Peyer's patch (tissue), 4 donors: Measurements from ENCODE around the gene KISS1R. TPM values are rescaled to one million over a fixed set of nuclear protein-coding genes. Genes with fewer than 3 reads are reported as not detected.
A peak's percentile ranks its signal among the peaks of the same experiment; 100 is the strongest.

Experiments used
- DNase-seq, 3 donors: peaks; one replicate each; pipeline ENCODE4 v3.0.0-alpha.2; 2017 to 2019
- H3K27ac ChIP-seq, 4 donors: fragments of 200-600 bp; sonication (generic); one replicate each; pipeline ENCODE4 v1.5.1; 2016 to 2019
- H3K27me3 ChIP-seq, 2 donors: fragments of 200-600 bp; sonication (generic); one replicate each; pipeline ENCODE4 v1.5.1; 2019
- H3K36me3 ChIP-seq, 3 donors: fragments of 200-600 bp; sonication (generic); one replicate each; pipeline ENCODE4 v1.5.1; 2016 to 2019
- H3K4me1 ChIP-seq, 4 donors: fragments of 200-600 bp; sonication (generic); one replicate each; pipeline ENCODE4 v1.5.1; 2016 to 2019
- H3K4me3 ChIP-seq, 4 donors: fragments of 200-600 bp; sonication (generic); 1 replicate in 3 of 4; 2 replicates in 1 of 4; pipeline ENCODE4 v1.5.1; 2016 to 2019; ENCODE audit warnings: mild to moderate bottlenecking in 1 of 4
- H3K9me3 ChIP-seq, 4 donors: fragments of 200-600 bp; sonication (generic); one replicate each; pipeline ENCODE4 v1.5.1; 2016 to 2019; ENCODE audit warnings: mild to moderate bottlenecking in 1 of 4
- CTCF ChIP-seq, 6 experiments: fragments of 450-650 bp in 4 of 6; fragments of 200-600 bp in 2 of 6; sonication (generic) in 1 of 6; IDR thresholded peaks; one replicate each; pipeline ENCODE4 v1.5.1; 2017 to 2019; ENCODE audit warnings: antibody characterized with exemption in 6 of 6, mild to moderate bottlenecking in 3 of 6, moderate library complexity in 1 of 6
- POLR2A ChIP-seq, 2 donors: fragments of 450-650 bp; IDR thresholded peaks; one replicate each; pipeline ENCODE4 v1.5.1; 2017; ENCODE audit warnings: antibody characterized with exemption in 2 of 2, mild to moderate bottlenecking in 2 of 2, moderate library complexity in 2 of 2
- total RNA-seq, 4 donors: library from RNA; depleted of rRNA; stranded (reverse); fragments of >200 nt; gene quantifications; one replicate each; pipeline ENCODE4 v1.1.0, GENCODE V29; 2016

The KISS1R gene
- total RNA-seq, 4 donors from 2014 or later: not detected

GRCh38 chr19:870314-870713 lies 46.8 kb upstream of the KISS1R start:
- no peak for DNase-seq
- H3K27me3 ChIP-seq: no peaks in the 10 kb centered on the region
- peaks cover 0 to 45% (median 0%) of the 10 kb centered on the region in 3 donors for H3K36me3 ChIP-seq
- no peaks in the 10 kb centered on the region for H3K9me3 ChIP-seq
- TF ChIP-seq CTCF (IDR thresholded peaks at IDR 0.05): no peak
- TF ChIP-seq POLR2A (IDR thresholded peaks at IDR 0.05): no peak
- peak overlapping the region in 3 of 4 donors; percentile 57 to 81 (median 79) for H3K27ac ChIP-seq
- H3K4me1 ChIP-seq: peaks cover 0 to 10% (median 7%) of the 10 kb centered on the region in 4 donors
- no peak overlapping the region for H3K4me3 ChIP-seq

GRCh38 chr19:870963-871401 lies 46.2 kb upstream of the KISS1R start:
- Histone ChIP-seq H3K9me3 (no peaks in the 10 kb centered on the region), H3K27me3 (no peaks in the 10 kb centered on the region), H3K4me3 (no peak overlapping the region), H3K4me1 (peaks cover 0 to 10% (median 7%) of the 10 kb centered on the region in 4 donors), H3K27ac (no peak overlapping the region), H3K36me3 (peaks cover 0 to 51% (median 0%) of the 10 kb centered on the region in 3 donors)
- DNase-seq: no peak
- TF ChIP-seq CTCF (IDR thresholded peaks at IDR 0.05) (no peak), POLR2A (IDR thresholded peaks at IDR 0.05) (no peak)

- H3K4me1 ChIP-seq: peaks cover 0 to 10% (median 7%) of the 10 kb centered on the region in 4 donors
- no peaks in the 10 kb centered on the region for H3K9me3 ChIP-seq
- no peaks in the 10 kb centered on the region for H3K27me3 ChIP-seq
- peak overlapping the region; percentile 61 to 83 (median 67) for H3K27ac ChIP-seq
- TF ChIP-seq POLR2A (IDR thresholded peaks at IDR 0.05) (no peak), CTCF (IDR thresholded peaks at IDR 0.05) (no peak)
- H3K36me3 ChIP-seq: peaks cover 0 to 58% (median 0%) of the 10 kb centered on the region in 3 donors
- no peak for DNase-seq
- H3K4me3 ChIP-seq: no peak overlapping the region
Observed at GRCh38 chr19:871446-872265, 45.5 kb upstream of the KISS1R start.

- H3K9me3 ChIP-seq: no peaks in the 10 kb centered on the region
- H3K36me3 ChIP-seq: peaks cover 0 to 65% (median 0%) of the 10 kb centered on the region in 3 donors
- H3K27me3 ChIP-seq: no peaks in the 10 kb centered on the region
- TF ChIP-seq POLR2A (IDR thresholded peaks at IDR 0.05) (no peak), CTCF (IDR thresholded peaks at IDR 0.05) (no peak)
- peaks cover 0 to 10% (median 7%) of the 10 kb centered on the region in 4 donors for H3K4me1 ChIP-seq
- H3K4me3 ChIP-seq: peak overlapping the region in 2 of 4 donors; percentile 32 to 38
- DNase-seq: peak; percentile 59 to 93 (median 87)
- peak overlapping the region; percentile 61 to 83 (median 67) for H3K27ac ChIP-seq
Observed at GRCh38 chr19:872266-872951, 44.7 kb upstream of the KISS1R start.

- Histone ChIP-seq H3K27me3 (no peaks in the 10 kb centered on the region), H3K4me3 (peak overlapping the region in 1 of 4 donors; percentile 38), H3K36me3 (peaks cover 0 to 64% (median 0%) of the 10 kb centered on the region in 3 donors), H3K27ac (peak overlapping the region in 2 of 4 donors; percentile 72 to 83), H3K9me3 (no peaks in the 10 kb centered on the region), H3K4me1 (peaks cover 0 to 10% (median 7%) of the 10 kb centered on the region in 4 donors)
- TF ChIP-seq POLR2A (IDR thresholded peaks at IDR 0.05) (no peak), CTCF (IDR thresholded peaks at IDR 0.05) (no peak)
- peak in 2 of 3 donors; percentile 68 to 75 for DNase-seq
Observed at GRCh38 chr19:873084-873483, 44.0 kb upstream of the KISS1R start.
